ENCODE results near the gene FAM83B.
"Not testable (repeated sequence)": the region's sequence is repeated elsewhere in the genome, so short reads cannot be mapped to it uniquely, and the experiment has no call there.

The FAM83B gene

DNA sequence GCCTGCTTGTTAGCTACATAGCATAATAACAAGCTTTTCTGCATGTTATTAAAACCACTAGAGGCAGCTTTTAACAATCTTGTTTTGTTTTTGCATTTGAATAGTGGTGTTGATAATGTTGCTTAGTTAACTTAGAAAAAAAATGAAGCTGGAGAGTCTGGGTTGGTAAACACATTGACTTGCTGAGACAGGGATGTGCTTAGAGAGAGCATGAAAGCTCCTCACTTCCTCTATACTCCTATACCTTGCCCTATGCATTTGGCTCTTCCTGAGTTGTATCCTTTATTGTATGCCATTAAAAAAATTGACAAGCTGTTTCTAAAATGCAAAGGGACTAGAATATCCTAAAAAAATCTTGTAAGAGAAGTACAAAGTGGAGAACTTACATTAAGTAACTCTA is 13.6 kb downstream of the FAM83B start:
- DNase-seq (ENCODE audit: low read depth), result no peak

DNA sequence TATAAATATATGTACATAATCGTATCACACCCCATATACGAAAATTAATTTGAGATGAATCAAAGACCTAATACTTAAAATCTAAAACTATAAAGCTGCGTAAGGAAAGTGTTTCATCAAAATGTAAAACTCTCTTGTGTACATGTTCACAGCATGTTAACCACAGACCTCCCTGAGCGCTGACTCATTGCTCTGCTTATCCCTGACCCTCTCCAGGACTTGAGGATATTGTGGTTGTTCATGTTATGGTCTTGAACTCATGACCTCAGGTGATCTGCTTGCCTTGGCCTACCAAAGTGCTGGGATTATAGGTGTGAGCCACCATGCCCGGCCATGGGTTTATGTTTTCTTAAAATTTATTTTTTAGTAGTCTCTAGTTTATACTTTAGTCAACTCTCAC is 14.2 kb downstream of the FAM83B start:
- no peak for DNase-seq (ENCODE audit: low read depth)

DNA sequence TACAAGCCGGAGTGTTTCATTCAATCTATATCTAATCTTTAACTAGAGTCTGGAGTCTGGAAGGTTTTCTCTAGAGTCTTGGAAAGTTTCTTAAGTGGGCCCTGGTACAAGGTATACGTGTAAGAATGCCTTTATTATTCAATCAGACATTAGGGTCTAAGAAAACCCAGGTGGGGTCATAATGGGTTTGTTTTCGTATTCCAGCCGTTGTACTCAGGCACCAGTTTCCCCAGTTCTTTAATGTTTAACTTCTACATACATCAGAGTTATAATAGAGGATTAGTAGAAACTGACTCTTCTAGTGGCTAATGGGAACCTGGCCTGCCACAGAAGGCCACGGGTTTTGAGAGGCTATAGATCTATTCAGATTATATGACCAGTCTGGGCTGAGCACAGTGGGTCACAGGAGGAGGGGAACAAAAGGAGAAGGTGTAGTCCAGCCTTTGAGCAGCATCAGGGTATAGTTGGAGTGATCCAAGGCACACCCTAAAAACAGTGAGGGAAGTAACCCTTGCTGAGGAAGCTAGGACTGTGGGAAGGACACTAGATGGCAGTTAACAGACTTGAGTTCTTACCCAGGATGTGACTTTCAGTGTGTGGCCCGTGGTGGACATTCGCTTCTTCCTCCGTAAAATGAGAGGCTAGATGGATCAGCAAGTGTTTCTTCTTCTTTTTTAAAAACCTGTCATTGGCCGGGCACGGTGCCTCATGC is 15.5 kb downstream of the FAM83B start:
- DNase-seq (ENCODE audit: low read depth), result no peak

DNA sequence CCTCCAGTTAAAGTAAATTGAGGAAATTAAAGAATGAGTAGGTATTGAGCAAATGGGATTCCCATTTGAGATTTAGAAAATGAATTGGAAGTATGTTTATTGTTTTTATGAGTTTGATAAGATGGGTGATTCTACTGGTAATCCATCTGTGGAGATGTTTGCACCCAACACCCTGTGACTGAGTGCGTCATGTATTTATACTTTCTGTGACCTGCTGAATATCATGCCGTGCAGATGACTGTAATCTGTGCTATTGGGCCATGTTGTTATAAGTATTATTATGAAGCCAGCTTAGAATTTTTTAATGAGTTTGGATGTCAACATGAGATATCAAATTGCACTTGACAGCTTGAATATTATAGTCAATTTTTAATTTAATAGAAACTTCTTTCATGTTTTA is 17.7 kb downstream of the FAM83B start:
- no peak for DNase-seq (ENCODE audit: low read depth)

DNA sequence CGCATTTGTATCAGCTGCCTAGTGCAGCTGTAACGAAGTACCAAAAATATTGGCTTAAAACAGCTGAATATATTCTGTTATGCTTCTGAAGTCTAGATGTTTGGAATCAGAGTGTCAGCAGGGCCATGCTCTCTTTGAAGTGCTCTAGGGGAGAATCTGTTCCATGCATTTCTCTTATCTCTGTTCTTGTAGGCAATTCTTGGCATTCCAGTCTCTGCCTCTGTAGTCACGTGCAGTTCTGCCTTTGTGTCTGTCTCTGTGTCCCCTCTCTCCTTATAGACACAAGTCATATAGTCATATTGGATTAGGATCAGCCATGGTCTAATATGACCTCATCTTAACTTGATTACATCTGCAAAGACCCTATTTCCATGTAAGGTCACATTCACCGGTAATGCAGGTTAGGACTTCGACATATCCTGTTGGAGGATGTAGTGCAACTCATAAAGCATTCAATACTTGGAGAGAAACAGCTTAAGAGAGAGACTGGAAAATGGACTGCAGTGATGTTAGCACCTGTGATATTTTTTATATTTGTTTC is 18.6 kb downstream of the FAM83B start:
- no peak for DNase-seq (ENCODE audit: low read depth)

DNA sequence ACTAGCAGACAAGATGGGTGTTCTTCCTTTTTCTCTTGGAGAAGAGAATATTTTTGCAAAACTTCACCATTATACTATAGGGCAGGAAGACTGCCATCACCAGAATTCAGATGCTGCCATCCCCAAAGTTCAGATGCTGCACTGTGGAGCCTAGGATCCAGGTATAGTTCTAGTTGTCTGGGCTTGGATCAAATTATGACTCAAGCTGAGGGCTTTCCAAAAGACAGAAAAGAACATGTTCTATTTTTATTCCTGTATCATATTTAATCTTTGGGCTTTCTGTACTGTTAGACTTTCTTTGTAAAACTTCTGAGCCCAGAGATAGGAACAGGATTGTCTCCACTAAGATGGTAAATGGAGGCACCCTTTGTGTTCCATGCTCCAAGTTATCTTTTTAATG is 22.0 kb downstream of the FAM83B start:
- no peak for DNase-seq (ENCODE audit: low read depth)

DNA sequence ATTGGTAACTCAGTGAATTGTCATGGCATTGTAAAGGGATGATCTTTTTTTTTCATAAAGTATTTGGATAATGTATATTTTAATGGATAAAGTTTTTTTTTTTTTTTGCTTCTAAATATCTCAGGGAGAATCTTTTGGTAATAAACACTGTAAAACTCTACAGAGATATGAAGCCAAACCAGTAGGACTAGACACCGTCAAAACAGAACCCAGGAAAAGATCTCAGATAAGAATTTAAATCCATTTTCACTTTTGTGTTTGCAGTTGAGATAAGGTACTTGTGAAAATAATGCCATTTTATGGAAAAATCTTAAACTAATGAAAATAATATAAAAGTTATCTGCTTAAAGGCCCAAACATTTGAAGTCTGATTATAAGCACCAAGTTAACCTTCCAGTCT is 27.0 kb downstream of the FAM83B start:
- no peak for DNase-seq (ENCODE audit: low read depth)

DNA sequence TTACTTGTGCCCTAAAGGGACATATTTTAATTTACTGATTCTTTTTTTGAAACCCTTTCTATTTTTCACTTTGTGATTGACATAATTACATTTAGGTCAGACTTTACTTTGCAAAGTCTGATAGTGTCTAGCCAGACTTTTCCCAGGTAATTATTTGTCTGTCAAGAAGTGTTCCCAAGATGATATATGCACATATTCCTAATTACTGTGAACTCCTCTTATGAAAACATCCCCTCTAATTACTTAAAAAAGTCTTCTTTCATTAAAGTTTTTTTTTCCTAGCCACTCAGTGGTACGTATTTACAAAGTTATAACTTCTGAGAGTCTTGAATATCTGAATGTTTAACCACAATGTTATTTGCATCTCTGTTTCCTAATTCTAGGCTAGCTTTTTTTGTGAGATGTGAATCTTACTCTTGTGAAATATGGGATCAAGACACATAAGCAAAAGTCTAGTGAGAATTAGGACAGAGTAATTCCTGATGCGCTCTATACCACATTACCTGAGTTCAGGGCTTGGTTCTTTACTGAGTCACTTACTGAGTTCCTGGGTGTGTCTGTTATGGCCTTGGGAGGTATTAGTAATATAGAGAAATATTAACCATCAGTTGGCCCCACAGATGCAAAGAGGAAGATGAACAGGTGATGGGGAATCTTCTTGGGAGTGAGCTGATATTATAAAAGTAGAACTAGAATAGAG is 27.9 kb downstream of the FAM83B start:
- no peak for DNase-seq (ENCODE audit: low read depth)

DNA sequence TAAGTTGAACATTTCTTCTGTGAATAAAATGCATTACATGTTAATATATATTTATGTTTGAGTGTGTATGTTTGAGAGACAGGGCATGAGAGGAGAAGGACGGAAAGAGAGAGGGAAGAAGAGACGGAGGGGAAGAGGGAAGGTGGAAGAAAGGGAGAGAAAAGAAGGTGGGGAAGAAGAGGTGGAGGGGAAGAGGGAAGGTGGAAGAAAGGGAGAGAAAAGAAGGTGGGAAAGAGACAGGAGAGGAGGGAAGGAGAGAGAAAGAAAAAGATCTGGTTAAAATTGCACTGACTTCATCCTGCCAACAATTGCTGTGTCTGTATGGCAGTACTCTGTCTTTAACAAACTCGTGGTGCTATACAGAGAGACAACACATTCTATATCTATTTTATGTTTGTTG is 29.0 kb downstream of the FAM83B start:
- no peak for DNase-seq (ENCODE audit: low read depth)

DNA sequence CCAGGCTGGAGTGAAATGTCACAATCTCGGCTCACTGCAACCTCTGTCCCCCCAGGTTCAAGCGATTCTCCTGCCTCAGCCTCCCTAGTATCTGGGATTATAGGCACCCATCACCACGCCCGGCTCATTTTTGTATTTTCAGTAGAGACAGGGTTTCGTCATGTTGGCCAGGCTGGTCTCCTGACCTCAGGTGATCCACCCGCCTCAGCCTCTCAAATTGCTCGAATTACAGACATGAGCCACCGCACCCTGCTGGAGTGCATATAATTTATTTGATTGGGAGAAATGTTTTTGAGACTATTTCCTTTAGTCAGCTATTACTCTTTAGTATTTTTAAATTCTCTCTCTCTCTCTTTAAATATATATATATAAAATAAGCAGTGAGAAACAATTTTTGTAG is 29.8 kb downstream of the FAM83B start:
- DNase-seq (ENCODE audit: low read depth), result no peak

DNA sequence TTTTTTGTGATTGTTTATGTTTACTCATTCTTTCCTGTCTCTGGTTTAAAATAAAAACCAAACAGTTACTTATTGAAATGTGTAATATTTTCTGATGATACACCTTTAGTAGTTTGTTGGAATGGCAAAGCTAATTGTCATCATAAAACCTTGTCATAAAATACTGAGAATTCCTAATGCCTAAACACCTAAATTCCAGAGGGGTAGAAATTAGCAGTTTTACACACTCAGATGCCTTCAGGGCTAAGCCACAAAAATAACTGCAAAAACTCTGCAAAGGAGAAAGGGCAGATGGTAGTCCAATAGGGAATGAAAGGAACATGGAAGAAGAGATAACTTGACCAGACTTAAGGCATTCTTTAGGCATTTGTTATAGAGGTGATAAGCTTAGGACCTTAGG is 30.3 kb downstream of the FAM83B start:
- no peak for DNase-seq (ENCODE audit: low read depth)

DNA sequence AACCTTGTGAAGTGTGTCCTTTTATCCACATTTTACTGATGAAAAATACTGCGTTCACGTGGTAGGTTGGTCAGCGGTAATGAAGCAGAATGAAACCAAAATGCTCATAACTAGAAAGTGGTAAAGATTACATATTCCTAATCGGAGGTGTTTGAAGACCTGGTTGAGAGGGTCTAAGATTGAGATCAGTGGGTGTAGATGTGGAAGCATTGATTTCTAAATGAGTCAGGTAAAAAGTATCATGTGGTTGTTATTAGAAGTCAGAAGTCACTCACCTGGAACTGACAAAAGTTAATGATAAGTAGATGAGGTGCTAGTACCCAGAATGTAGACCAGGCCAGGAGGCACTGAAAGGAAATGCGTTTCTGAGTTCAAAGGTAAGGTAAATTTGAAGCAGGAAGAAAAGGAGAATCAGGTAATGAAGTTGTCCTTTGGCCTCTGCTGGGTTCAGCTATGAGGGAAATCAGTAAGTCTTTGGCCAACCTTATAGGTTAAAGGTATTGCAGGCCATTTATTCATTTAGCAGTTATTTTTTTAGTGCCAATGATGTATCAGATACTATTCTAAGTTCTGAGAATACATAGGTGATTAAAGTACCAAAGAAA is 31.2 kb downstream of the FAM83B start:
- DNase-seq (ENCODE audit: low read depth), result no peak

DNA sequence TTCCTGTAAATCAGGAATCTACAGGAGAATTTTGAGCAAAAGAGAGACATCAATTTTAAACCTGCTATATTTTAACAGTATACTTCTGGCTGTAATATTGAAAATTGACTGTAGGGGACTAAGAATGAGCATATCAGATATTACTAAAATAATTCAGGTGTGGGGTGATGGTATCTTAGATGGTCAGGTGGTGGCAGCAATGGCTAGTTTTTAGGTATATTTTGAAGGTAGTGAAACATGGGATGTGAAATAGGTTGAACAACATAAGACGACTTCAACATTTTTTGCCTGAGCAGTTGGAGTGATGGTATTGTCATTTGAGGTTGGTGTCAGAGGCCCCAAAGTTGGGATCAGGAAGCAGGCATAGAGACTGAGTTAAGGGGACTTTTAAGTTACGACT is 32.1 kb downstream of the FAM83B start:
- DNase-seq (ENCODE audit: low read depth), result no peak

DNA sequence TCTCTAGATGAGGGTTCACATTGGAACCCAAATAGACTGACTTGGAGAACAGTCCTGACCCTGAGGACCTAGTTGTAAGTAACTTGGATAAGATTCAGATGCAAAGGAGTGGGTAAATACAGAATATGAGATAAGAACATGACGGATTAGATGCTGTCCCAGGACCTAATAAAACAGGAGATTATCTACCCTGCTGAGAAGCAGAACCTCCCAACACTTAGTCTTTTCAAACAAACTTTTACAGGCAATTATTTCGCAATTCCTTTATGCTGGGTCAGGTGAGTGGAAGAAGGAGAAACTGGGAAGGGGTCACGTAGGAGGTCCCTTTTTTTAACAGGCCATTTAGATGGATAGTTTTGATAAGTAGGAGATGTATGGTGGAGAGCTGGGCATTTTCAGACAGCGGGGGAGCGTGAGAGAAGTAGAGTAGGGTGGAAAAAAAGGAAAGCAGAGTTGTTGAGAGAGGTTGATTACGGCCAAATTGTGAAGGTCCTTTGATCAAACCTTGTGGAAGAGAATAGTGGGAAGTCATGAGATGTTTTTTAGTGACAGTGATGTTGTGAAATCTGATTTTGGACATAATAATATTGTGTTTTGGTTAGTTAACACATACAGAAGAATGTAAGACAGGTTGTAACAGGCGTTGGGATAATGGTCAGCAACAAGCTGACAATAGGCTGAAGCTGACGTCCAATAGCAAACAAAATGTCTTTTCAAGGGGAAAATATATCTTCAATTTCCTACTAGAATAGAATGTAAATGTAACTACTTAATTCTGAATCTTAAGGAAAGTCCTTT is 32.8 kb downstream of the FAM83B start:
- DNase-seq (ENCODE audit: low read depth), result no peak

DNA sequence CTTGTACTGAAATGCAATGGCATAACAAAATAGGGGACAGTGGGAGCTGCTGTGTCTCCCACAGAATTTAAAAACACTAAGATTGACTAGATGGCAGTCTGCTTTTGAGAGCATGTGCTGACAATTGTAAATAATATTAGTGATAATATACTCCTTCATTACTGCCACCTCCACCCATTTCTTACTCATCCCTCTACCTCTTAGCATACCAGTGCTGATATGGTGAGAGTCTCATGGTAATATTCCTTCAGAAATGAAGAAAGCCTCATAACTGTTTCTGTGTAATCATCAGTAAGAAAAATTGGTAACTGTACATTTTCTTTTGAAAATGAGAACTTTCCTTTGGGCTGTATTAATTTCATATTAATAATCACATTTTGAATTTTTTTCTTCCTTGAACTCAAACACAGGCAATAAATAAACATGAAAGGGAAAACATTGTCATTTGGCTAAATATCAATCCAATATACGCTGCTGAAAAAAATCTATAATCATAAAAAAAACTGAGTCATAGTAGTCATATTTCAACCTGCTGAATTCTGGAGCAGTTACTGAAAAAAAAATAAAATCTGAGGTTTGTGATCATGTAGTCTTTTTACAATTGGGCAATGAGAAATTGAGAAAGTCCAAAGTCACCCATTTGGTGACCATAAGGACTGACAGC is 34.6 kb downstream of the FAM83B start:
- no peak for DNase-seq (ENCODE audit: low read depth)

DNA sequence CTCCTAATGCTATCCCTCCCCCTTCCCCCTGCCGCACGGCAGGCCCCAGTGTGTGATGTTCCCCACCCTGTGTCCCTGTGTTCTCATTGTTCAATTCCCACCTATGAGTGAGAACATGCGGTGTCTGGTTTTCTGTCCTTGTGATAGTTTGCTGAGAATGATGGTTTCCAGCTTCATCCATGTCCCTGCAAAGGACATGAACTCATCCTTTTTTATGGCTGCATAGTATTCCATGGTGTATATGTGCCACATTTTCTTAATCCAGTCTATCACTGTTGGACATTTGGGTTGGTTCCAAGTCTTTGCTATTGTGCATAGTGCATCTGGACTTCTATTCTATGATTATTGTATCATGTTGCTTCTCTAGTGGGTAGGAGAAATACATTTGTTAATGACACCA is 35.3 kb downstream of the FAM83B start:
- DNase-seq (ENCODE audit: low read depth), result not testable (repeated sequence)

DNA sequence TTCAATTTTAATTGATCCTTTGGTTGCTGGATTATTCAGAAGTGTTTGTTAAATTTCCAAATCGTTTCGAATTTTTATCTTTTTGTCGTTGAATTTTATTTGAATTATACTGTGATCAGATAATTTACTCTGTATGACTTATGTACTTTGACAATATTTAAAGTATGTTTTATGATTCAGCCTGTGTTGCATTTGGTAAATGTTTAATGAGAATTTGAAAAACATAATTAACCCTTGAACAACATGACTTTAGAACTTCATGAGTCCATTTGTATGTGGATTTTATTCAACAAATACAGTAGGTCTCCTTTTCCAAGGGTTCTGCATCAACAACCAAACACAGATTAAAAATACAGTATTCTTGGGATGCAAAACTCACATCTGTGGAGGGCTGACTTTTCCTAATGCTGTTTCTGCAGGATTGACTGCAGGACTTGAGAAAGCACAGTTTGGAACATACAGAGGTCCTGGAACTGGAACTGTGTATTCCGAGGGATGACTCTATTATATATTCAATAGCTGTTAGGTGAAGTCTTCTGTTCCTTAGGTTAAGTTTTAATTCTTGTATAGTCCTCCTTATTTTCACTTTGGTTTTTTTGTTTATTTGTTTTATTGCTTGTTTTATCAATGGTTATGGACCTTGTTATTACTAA is 40.5 kb downstream of the FAM83B start:
- no peak for DNase-seq (ENCODE audit: low read depth)

DNA sequence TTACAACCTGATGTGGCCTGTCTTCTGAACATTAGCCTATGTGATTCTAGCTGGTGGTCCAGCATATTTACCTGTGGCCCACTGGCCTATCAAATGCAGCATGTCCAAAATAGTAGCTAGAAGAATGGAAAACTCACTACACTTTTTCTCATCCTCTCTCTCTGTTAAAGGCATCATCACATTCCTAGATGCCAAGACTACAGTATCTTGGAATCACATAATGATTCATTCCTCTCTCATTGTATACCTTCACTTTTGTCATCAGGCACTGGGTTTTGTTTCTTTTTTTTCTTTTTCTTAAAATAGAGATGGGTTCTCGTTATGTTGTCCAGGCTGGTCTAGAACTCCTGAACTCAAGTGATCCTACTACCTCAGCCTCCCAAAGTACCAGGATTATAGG is 45.0 kb downstream of the FAM83B start:
- DNase-seq (ENCODE audit: low read depth), result no peak

DNA sequence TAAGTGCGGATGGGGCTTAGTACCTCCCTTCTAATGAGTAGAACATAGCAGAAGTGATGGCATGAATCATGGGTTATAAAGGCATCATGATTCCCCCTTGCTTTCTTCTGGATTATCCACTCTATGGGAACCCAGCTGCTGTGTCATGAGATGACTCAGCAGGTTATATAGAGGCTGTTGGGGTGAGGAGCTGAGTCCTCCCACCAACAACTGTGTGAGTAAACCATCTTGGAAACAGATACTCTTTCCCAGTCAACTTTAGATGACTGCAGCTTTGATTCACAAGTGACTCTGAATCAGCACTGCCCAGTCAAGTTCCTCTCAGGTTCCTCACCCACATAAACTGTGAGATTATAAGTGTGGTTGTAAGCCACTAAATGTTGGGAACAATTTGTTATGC is 46.3 kb downstream of the FAM83B start:
- DNase-seq (ENCODE audit: low read depth), result no peak

DNA sequence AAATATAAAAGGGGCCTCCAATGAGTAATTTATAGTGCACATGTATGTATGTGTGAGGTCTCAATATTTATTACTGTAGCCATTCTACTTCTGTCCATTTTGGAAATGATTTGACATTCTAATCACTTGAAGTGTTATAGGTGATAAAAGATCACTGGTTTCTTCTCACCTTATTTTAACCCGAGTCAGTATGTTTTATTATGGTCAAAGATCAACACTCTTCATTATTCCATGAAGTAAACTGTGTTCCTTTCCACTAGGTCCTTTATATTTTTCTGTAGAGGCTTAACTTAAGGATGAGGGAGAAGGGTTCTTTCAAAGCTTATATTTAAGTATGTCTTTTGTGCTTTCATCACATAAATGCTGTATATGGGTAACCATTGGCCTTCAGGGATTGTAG is 47.2 kb downstream of the FAM83B start:
- DNase-seq (ENCODE audit: low read depth), result no peak

DNA sequence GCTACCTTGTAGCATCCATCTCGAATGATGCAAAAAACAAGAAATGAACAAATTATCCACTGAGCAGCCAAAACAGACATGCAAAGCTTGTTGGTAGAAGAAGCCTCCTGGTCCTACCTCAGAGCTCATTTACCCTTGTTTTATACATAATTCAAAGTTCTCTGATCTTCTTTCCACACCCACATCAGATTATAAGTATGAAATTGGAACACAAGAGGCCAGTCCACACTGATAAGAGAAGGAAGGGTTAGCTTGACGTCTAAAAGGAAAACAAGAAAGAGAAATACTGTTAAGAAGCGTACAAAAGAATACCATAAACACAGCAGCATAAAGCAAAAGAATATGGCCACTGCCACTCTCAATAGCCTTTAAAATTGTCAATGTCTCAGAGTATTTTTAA is 49.7 kb downstream of the FAM83B start:
- DNase-seq (ENCODE audit: low read depth), result no peak

Measured in stimulated activated CD8-positive, alpha-beta memory T cell treated with anti-CD3 and anti-CD28 coated beads, Interleukin-4, amount 100 ng/mL, for 24 hours (primary cell).